DMS 273 (cell line): ENCODE measurements around the gene MTIF2.
"Not testable (repeated sequence)": the region's sequence is repeated elsewhere in the genome, so short reads cannot be mapped to it uniquely, and the experiment has no call there.

Experiments used
- DNase-seq: peaks from one replicate; lab custom pipeline; 2025; ENCODE audit not compliant: unreplicated experiment; lab: John Stamatoyannopoulos, UW

MTIF2 gene, protein sequence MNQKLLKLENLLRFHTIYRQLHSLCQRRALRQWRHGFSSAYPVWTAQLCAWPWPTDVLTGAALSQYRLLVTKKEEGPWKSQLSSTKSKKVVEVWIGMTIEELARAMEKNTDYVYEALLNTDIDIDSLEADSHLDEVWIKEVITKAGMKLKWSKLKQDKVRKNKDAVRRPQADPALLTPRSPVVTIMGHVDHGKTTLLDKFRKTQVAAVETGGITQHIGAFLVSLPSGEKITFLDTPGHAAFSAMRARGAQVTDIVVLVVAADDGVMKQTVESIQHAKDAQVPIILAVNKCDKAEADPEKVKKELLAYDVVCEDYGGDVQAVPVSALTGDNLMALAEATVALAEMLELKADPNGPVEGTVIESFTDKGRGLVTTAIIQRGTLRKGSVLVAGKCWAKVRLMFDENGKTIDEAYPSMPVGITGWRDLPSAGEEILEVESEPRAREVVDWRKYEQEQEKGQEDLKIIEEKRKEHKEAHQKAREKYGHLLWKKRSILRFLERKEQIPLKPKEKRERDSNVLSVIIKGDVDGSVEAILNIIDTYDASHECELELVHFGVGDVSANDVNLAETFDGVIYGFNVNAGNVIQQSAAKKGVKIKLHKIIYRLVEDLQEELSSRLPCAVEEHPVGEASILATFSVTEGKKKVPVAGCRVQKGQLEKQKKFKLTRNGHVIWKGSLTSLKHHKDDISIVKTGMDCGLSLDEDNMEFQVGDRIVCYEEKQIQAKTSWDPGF

GRCh38 chr2:55268907-55269644 lies at the start of gene MTIF2:
MTIF2 (minus strand) TSS chr2:55269231; CDS start chr2:55263858, 5,373 bp downstream.
- DNase-seq, result peak; percentile 97

DNA sequence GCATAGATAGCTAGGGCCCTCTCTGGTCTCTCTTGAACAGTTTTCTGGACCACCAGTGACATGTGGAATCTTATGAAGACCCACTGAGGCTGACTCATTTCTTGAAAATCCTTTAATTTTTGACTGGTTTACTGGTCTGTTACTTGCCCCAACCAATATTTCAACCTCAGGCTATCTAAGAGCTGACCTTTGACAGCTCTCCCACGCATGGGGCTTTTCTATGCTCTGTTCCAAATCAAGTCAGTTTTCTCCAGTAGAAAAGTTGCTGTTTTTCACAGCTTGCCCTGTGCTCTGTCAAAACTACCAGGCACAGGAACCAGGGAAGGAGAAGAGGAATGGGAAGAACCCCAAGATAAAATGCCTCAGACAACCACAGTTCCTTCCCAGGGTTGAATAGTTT lies 46.0 kb upstream of the MTIF2 start:
- DNase-seq, result no peak

GRCh38 chr2:55311444-55311870 lies 42.4 kb upstream of the MTIF2 start:
- DNase-seq, result peak; percentile 25

GRCh38 chr2:55309446-55309845 lies 40.4 kb upstream of the MTIF2 start:
- no peak for DNase-seq

DNA sequence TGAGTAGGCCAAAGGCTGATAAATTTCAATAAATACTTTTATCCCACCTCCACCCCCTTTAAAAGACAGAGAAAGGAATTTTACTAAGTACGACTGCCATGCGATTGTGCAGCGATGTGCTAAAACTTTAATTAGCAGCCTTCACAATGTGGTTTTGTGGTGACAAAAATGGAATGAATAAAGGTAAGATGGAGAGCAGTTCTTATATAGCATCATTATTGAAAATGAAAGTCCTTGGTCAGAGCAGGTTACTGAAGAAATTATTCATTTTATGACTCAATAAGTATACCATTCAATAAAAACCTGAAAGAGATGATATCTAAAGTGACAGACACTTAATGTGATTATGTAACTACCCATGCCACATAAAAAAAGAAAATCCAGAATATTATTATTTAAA lies 33.2 kb upstream of the MTIF2 start:
- DNase-seq, result no peak

DNA sequence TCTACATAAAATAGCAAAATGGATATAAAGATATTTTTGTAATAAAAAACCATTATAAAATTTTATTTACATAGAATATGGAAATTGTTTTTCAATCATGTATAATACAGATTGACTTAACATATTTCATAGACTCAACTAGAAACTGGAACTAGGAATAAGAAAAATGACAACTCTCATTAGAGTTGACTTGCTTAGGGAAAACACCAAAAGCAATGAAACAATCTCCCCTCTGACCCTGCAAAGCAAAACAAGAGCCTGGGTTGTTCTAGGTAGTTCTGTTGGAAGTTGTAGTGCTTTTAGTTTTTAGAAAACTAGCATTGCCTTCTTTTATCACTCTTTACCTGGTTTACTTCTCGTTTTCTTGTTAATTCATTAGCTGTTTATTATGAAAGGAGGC lies 32.2 kb upstream of the MTIF2 start:
- DNase-seq, result no peak

DNA sequence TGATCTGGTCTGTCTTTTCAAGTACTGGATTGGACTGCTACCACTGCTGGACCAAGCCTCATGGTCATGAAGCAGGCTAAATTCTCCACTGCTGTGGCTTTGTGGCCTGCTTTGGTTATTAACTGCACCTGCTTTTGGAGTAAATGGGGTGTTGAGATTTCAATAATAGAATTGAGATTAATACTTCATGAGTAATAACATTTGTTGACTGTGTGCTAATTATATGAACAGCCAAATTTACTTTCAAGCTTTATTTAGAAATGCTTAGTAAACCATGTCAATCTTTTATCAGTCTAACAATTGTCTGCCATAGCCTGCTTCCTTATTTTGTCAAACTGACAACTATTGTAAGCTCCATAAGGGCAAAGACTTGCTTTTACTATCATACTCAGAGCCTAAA lies 27.4 kb upstream of the MTIF2 start:
- DNase-seq, result no peak

GRCh38 chr2:55283083-55283482 lies 14.1 kb upstream of the MTIF2 start:
- DNase-seq, result no peak

- DNase-seq, result peak; percentile 94
Observed at GRCh38 chr2:55282110-55282917, 13.3 kb upstream of the MTIF2 start.

GRCh38 chr2:55280851-55281546 lies 12.0 kb upstream of the MTIF2 start:
- not testable (repeated sequence) for DNase-seq

GRCh38 chr2:55279859-55280424 lies 10.9 kb upstream of the MTIF2 start:
- DNase-seq, result not testable (repeated sequence)

GRCh38 chr2:55279214-55279835 lies 10.3 kb upstream of the MTIF2 start:
- DNase-seq, result peak; percentile 41

DNA sequence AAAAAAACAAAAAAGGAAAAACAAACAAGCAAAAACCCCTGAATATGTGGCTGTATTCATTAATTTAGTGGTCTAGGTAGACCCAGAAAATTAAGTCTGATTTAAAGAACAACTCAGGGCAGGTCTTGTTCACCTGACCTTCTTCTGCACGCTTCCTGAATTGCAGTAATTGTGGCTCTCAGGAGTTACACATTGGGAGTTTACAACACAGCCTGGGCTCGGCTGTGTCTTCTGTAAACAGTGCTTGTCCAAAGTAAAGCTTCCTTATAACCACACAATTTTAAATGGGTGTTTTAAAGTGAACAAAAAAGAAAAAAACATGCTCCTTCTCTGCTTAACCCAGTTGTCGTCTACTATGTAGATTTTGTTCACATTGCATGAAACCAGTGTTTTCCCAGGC lies 8.3 kb upstream of the MTIF2 start:
- no peak for DNase-seq

DNA sequence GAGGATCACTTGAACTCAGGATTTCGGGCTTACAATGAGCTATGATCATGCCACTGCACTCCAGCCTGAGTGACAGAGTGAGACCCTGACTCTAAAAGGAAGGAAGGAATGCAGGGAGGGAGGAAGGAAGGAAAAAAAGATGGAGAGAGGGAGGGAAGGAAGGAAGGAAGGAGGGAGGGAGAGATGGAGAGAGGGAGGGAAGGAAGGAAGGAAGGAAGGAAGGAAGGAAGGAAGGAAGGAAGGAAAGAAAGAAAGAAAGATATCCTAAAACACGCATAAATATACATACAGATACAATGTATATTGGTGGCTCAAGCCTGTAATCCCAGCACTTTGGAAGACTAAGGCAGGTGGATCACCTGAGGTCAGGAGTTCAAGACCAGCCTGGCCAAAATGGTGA lies 5.3 kb upstream of the MTIF2 start:
- not testable (repeated sequence) for DNase-seq

DNA sequence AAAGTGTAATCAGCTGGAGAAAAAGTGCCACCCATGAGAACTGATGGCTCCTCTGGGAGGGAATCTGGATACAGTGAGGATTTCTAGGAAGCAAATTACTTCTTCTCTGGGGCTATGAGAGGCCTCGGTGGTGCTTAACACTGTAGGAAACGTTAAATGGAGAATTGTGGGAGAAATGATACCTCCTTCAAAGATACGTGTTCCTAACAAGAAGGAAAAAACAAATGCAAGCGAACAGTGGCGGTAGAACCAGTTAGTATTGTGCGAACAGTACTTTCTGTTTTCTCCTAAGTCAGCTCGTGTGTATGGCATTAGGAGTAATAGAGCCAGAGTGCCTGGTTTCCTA lies 587 bp upstream of the MTIF2 start:
- peak; percentile 32 for DNase-seq

- DNase-seq, result peak; percentile 53
Observed at GRCh38 chr2:55268288-55268906, 634 bp downstream of the MTIF2 start.

GRCh38 chr2:55259586-55259985 lies 9.4 kb downstream of the MTIF2 start:
- DNase-seq, result not testable (repeated sequence)

GRCh38 chr2:55252832-55253231 lies 16.2 kb downstream of the MTIF2 start:
- no peak for DNase-seq

GRCh38 chr2:55247025-55247424 lies 22.0 kb downstream of the MTIF2 start:
- DNase-seq, result no peak
